ENCODE measurements around the gene BBS7. TPM values are rescaled to one million over a fixed set of nuclear protein-coding genes. Genes with fewer than 3 reads are reported as not detected.

The BBS7 gene
- total and polyA plus RNA-seq, 10 of the 15 experiments (the other 5 are each of a cell fraction or from before 2014, with no cell fraction given) = 5.2 to 15.2 (median 9.0) TPM

GRCh38 chr4:121800961-121801714 lies 69.1 kb downstream of the BBS7 start, which contains the start of gene EXOSC9 (continued):
- no peak; the same call in 1 of the 3 replicates for TF ChIP-seq POU2F2 (IDR thresholded peaks at IDR 0.05; ENCODE audit: borderline replicate concordance, low read depth, low read length)
- TF ChIP-seq SMARCA5 (IDR thresholded peaks at IDR 0.05) = peak; percentile 48; the same call in 1 of the 2 replicates
- TF ChIP-seq STAT1 (conservative IDR thresholded peaks at IDR 0.05) = peak; percentile 93
- TF ChIP-seq, protein P1, sequence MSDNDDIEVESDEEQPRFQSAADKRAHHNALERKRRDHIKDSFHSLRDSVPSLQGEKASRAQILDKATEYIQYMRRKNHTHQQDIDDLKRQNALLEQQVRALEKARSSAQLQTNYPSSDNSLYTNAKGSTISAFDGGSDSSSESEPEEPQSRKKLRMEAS (IDR thresholded peaks at IDR 0.05; ENCODE audit: low read depth, low read length) = no peak
- no peak for TF ChIP-seq USF2 (IDR thresholded peaks at IDR 0.05; ENCODE audit: borderline replicate concordance, low read depth, low read length)
- TF ChIP-seq KAT2A (conservative IDR thresholded peaks at IDR 0.05; ENCODE audit: control insufficient read depth, low read depth, low read length) = no peak
- TF ChIP-seq NFYB (IDR thresholded peaks at IDR 0.05; ENCODE audit: insufficient read depth, low read depth, low read length) = no peak
- TF ChIP-seq MYC (IDR thresholded peaks at IDR 0.05; ENCODE audit: insufficient read depth, insufficient read length, insufficient replicate concordance, low read length, severe bottlenecking) = no peak
- peak; percentile 8; the same call in 1 of the 2 replicates for TF ChIP-seq ZNF24 (IDR thresholded peaks at IDR 0.05)
- TF ChIP-seq MEF2B (IDR thresholded peaks at IDR 0.05; ENCODE audit: partially characterized antibody, poor library complexity, severe bottlenecking) = peak; percentile 57
- no peak for TF ChIP-seq CBX3 (IDR thresholded peaks at IDR 0.05; ENCODE audit: borderline replicate concordance, low read depth)
- TF ChIP-seq IKZF2 (IDR thresholded peaks at IDR 0.05) = peak; percentile 90 to 94
- no peak for TF ChIP-seq KDM1A (IDR thresholded peaks at IDR 0.05; ENCODE audit: borderline replicate concordance)
- TF ChIP-seq, protein P2, sequence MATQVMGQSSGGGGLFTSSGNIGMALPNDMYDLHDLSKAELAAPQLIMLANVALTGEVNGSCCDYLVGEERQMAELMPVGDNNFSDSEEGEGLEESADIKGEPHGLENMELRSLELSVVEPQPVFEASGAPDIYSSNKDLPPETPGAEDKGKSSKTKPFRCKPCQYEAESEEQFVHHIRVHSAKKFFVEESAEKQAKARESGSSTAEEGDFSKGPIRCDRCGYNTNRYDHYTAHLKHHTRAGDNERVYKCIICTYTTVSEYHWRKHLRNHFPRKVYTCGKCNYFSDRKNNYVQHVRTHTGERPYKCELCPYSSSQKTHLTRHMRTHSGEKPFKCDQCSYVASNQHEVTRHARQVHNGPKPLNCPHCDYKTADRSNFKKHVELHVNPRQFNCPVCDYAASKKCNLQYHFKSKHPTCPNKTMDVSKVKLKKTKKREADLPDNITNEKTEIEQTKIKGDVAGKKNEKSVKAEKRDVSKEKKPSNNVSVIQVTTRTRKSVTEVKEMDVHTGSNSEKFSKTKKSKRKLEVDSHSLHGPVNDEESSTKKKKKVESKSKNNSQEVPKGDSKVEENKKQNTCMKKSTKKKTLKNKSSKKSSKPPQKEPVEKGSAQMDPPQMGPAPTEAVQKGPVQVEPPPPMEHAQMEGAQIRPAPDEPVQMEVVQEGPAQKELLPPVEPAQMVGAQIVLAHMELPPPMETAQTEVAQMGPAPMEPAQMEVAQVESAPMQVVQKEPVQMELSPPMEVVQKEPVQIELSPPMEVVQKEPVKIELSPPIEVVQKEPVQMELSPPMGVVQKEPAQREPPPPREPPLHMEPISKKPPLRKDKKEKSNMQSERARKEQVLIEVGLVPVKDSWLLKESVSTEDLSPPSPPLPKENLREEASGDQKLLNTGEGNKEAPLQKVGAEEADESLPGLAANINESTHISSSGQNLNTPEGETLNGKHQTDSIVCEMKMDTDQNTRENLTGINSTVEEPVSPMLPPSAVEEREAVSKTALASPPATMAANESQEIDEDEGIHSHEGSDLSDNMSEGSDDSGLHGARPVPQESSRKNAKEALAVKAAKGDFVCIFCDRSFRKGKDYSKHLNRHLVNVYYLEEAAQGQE (IDR thresholded peaks at IDR 0.05; ENCODE audit: low read depth, low read length) = peak; percentile 3; the same call in 1 of the 2 replicates
- TF ChIP-seq ZNF687 (IDR thresholded peaks at IDR 0.05) = peak; percentile 58
